Stimulated activated CD8-positive, alpha-beta memory T cell treated with anti-CD3 and anti-CD28 coated beads, Interleukin-12 subunit alpha, Interleukin-12 subunit beta, amount 100 ng/mL, for 4 hours (primary cell): ENCODE measurements around the gene MAST4.

Experiments
- DNase-seq: peaks from one replicate; pipeline ENCODE4 v3.0.0-alpha.2; 2020; ENCODE audit warnings: low read depth

MAST4 gene

GRCh38 chr5:66908230-66908629, 312.0 kb downstream of the MAST4 start:
- no peak for DNase-seq

GRCh38 chr5:66909364-66909763, 313.2 kb downstream of the MAST4 start:
- no peak for DNase-seq

DNA sequence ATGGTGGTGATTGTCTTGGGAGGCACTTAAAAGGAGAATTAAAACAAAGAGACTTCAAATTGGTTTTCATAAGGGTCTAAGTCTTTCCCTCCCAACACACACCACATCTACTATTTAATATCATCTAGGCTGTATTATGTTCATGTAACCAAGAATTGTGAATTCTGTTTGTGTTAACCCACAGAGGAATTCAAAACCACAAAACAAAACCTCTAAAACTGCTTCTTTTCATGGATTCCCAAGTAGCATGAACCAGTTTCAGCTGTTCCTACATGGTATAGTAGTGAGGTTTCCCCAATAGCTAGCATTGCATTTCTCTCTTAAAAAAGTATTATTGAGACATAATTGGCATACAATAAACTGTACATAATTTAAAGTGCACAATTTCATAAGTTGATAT, 316.6 kb downstream of the MAST4 start:
- DNase-seq: no peak

DNA sequence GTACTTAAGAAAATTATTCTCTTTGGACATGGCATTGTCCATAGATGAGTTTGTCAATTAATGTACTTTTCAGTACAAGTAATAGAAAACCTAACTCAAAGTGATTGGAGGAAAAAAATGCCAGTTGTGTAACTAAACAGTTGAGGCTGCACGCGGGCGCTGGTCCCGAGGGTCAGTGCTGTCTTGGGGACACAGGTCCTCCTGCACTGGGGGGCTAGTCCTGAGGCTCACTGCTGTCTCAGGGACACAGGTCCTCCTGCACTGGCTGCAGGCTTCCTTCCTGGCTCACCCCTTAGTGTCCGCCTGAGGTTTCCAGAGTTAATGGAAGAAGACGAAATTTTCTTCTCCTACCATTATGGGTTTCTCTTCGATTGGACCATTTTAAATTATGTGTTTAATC, 319.3 kb downstream of the MAST4 start:
- no peak for DNase-seq

DNA sequence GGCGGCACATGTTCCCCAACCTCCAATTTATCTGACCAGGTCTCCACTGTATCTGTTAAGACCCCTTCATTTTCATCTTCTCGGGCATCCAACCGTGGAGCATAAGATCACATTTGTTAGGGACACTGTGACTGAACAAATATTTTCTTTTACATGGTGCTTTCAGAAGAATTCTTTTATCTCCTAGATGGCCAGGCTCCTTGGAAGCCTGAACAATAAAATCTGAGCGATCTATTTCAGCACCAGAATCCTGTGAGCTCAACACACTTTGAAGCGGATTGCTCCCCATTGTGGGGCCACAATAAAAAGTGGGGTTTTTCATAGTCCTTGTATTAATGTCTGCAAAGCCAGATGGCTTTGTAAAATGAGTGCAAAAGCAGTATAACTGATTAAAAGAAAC, 326.7 kb downstream of the MAST4 start:
- no peak for DNase-seq

DNA sequence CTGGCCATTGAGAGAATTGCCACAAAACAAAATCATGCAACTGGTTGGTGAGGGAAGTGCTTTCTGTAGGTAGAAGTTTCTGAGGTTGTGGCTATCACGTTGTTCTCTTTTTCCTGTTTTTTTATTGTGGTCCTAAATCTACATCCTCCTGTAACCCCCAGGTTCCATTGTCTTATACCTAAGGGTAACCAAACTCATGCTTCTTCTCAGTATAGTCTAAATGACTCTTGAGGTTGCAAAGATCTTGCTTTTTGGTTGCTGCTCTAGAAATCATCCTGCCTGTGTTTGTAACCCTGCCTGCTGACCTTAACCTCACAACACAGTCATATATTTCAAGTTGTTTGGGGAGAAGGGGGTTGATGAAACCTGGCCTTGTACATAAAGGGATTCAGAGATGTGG, 327.3 kb downstream of the MAST4 start:
- DNase-seq: no peak

GRCh38 chr5:66923922-66924321, 327.7 kb downstream of the MAST4 start:
- DNase-seq: no peak

DNA sequence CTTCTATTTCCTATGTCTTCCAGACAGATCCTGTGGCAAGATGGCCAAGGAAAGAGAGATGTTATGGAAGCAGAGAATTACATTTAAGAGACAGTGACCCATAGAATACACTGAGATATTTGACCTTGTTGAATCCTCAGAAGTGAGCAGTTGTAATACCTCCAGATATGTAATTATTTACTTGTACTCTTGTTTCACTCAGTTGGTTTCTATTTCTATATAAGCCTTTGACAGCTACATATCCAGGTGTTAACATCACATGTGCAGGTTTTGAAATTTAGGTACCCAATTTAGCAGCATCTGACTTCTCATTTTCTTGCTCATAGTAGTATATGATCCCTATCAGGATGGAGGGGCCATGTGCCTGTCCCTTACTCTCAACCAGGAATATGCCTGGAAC, 330.9 kb downstream of the MAST4 start:
- no peak for DNase-seq

GRCh38 chr5:66929281-66929680, 333.1 kb downstream of the MAST4 start:
- no peak for DNase-seq

- no peak for DNase-seq
These were observed 333.8 kb downstream of the MAST4 start for GRCh38 chr5:66929995-66930394.

- DNase-seq: no peak
These were observed 335.5 kb downstream of the MAST4 start for GRCh38 chr5:66931651-66932050.

DNA sequence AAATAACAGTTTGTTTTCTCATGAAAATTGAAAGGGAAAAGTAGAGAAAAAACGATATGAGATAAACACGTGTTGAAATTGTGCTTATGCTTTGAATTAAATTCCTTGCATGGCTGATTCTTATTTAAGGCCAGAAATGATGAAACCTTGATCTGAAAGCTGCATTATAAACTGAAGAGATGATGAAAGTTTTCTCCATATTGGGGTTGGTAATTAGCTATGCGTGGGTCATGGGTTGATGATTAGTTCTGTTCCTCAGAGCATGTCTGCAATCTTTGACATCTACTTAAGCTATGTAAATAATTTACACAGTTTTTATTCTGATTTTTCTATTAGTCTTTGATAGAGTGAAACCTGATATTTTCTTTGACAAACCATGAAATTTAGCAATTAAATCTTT, 336.3 kb downstream of the MAST4 start:
- DNase-seq: no peak

DNA sequence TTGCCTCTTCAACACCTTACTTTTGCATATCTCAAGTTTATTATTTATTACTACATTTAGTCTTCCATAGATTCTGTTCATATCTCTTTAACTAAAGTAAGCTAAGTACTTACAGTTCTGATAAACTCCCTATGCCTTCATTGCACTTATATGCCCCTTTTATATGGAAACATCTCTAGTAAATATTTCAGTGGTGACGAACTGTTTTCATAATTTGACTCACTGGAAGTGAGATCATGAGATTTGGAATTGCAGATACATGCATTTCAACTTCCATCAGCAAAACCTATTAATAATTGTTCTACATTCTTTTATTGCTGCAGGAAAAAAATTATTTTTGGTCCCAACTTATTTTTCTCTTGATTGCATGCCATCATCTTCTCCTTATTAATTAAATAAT, 336.9 kb downstream of the MAST4 start:
- no peak for DNase-seq

GRCh38 chr5:66939094-66939493, 342.9 kb downstream of the MAST4 start:
- DNase-seq: no peak

DNA sequence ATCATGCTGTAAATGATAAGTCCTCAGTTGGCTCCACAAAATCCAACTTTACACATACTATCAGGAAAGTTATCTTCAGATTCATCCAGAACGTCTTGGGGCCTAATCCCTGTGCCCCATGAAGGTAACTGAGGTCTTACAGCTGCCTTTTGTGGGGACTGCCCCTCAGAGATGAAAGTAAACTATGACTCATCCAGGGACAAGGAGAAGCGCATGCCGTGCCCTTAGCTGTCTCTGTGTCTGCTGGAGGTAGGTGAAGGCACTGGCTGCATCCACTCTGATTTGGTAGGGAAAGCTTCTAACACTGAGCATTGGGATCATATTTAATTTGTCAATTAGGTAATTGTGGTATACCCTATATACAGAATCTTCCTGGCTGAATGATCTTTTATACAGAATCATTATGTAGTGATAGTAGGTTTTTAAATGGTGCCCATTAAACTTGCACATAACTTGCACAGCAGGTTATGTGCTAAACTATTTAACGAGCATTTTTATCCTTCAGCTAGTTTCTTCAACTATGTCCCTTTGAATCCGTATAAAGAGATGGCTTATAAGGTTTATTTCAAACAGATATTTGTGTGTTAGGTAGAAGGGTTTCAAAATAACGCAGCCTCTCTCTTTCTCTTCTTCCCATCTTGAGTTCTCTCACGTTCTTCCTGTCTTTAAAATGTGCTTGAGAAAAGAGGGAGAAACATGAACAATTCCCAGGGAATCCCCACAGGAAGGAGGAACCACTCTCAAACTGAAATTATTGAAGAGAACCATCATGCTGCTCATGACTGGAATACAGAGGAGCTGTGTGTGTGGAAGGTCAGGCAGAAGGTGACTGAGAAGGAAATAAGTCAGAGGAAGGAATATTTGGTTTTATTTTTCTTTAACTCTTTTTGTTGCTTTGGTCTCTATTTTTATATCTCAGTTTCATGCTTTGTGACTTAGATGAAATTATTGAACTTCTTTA, 349.5 kb downstream of the MAST4 start:
- no peak for DNase-seq

- DNase-seq: no peak
These were observed 351.3 kb downstream of the MAST4 start for GRCh38 chr5:66947458-66947857.

GRCh38 chr5:66949066-66949465, 352.9 kb downstream of the MAST4 start:
- no peak for DNase-seq

- DNase-seq: no peak
These were observed 356.0 kb downstream of the MAST4 start for GRCh38 chr5:66952153-66952552.

- no peak for DNase-seq
These were observed 360.2 kb downstream of the MAST4 start for GRCh38 chr5:66956439-66956838.

GRCh38 chr5:66958201-66958979, 362.2 kb downstream of the MAST4 start:
- no peak for DNase-seq

- DNase-seq: no peak
These were observed 362.9 kb downstream of the MAST4 start for GRCh38 chr5:66958980-66959641.

DNA sequence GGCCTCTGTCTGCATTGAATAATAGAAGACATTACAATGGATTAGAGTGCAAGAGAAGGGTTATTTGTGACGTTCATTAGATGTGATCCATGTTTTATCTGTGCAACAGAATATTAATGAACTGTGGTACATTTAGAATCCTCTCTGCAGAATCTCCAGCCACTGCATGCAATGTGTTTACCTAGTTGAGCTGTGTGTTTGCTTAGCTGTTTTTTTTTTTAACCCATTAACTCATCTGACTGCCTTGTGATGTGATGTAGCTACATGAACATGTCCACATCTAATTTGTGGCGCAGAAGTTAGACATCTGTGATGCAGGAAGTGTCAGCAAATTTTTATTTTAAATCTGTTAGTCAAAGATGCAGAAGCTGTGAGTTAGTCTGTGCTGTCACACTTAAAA, 363.5 kb downstream of the MAST4 start:
- no peak for DNase-seq
